CD4-positive, alpha-beta T cell (primary cell): ENCODE data around the gene AGAP1. TPM values are rescaled to one million over a fixed set of nuclear protein-coding genes. Genes with fewer than 3 reads are reported as not detected.

Experiments
- ATAC-seq: fragments of 200-7000 bp; cut with Tn5 transposase; one replicate; pipeline ENCODE4 v1.10.0; 2022; ENCODE audit warnings: mild to moderate bottlenecking; ENCODE audit not compliant: poor library complexity
- CTCF ChIA-PET: fragments of 350-600 bp; sonication (Branson Sonifier 250); formaldehyde crosslinking; loops from one replicate; lab custom pipeline; 2021; ENCODE audit warnings: antibody characterized with exemption, inconsistent platforms; lab: Charles Lee
- POLR2A ChIA-PET: fragments of 350-600 bp; sonication (Branson Sonifier 250); formaldehyde crosslinking; loops from one replicate; lab custom pipeline; 2021; ENCODE audit warnings: antibody characterized with exemption, inconsistent platforms; lab: Charles Lee
- DNase-seq, 14 experiments: peaks; one replicate each; pipeline ENCODE4 v3.0.0-alpha.2; 2013 to 2020; ENCODE audit warnings: mixed read lengths in 2 of 14
- H3K27ac ChIP-seq, 2 donors: one replicate each; pipeline versions ENCODE4 v1.5.1 to v1.7.0; 2013; ENCODE audit warnings: low read length in 2 of 2, low read depth in 1 of 2, mild to moderate bottlenecking in 1 of 2
- H3K27me3 ChIP-seq, 2 experiments: 1 replicate in 1 of 2; 2 replicates in 1 of 2; pipeline versions ENCODE4 v1.6.1 to v1.7.0; 2013; ENCODE audit warnings: low read length in 2 of 2, control low read depth in 1 of 2, mild to moderate bottlenecking in 1 of 2, moderate library complexity in 1 of 2; ENCODE audit not compliant: insufficient read depth in 2 of 2, control insufficient read depth in 1 of 2
- H3K36me3 ChIP-seq: one replicate; pipeline ENCODE4 v1.6.1; 2013; ENCODE audit warnings: low read length, control low read depth; ENCODE audit not compliant: insufficient read depth
- H3K4me1 ChIP-seq: one replicate; pipeline ENCODE4 v1.6.1; 2013; ENCODE audit warnings: low read length, control low read depth; ENCODE audit not compliant: insufficient read depth
- H3K4me3 ChIP-seq: one replicate; pipeline ENCODE4 v1.5.1; 2013; ENCODE audit warnings: mild to moderate bottlenecking, low read length, moderate library complexity
- H3K9me3 ChIP-seq, 2 experiments: 1 replicate in 1 of 2; 2 replicates in 1 of 2; pipeline versions ENCODE4 v1.6.1 to v1.7.0; 2013; ENCODE audit warnings: low read length in 2 of 2, mild to moderate bottlenecking in 2 of 2, control low read depth in 1 of 2, moderate library complexity in 1 of 2; ENCODE audit not compliant: control insufficient read depth in 1 of 2, insufficient read depth in 1 of 2
- H3K27ac Mint-ChIP-seq: one replicate; pipeline ENCODE4 v1.8.0; 2020; ENCODE audit warnings: mixed read lengths
- H3K27me3 Mint-ChIP-seq: one replicate; pipeline ENCODE4 v1.8.0; 2021; ENCODE audit warnings: mixed read lengths
- H3K36me3 Mint-ChIP-seq: one replicate; pipeline ENCODE4 v1.8.0; 2021; ENCODE audit warnings: low read depth, mixed read lengths
- H3K4me1 Mint-ChIP-seq: one replicate; pipeline ENCODE4 v1.8.0; 2021; ENCODE audit warnings: low read depth, mixed read lengths
- H3K4me3 Mint-ChIP-seq: one replicate; pipeline ENCODE4 v1.8.0; 2020; ENCODE audit warnings: mild to moderate bottlenecking, mixed read lengths
- H3K9me3 Mint-ChIP-seq: one replicate; pipeline ENCODE4 v1.8.0; 2020; ENCODE audit warnings: mixed read lengths
- intact Hi-C, 2 experiments: fragments of 100-400 bp; cut with DNase I in 1 of 2; cut with micrococcal nuclease in 1 of 2; formaldehyde crosslinking; loops; one replicate each; pipeline versions ENCODE4 v1.15.1 to v1.9.0; 2023 to 2025; cut with DNase I, micrococcal nuclease
- total RNA-seq, 174 experiments: library from RNA in 2 of 174; stranded (reverse) in 2 of 174; gene quantifications; one replicate each; pipeline ENCODE4 v1.2.3 and lab custom pipeline; 2021 to 2026
- TF ChIP-seq, protein P1 (sequence below): fragments of 200-600 bp; IDR thresholded peaks from one replicate; pipeline ENCODE4 v1.8.0; 2022; ENCODE audit warnings: antibody characterized with exemption, mild to moderate bottlenecking

AGAP1 gene
- total RNA-seq, 2 experiments from 2014 or later: 2.6 to 3.1 TPM

DNA sequence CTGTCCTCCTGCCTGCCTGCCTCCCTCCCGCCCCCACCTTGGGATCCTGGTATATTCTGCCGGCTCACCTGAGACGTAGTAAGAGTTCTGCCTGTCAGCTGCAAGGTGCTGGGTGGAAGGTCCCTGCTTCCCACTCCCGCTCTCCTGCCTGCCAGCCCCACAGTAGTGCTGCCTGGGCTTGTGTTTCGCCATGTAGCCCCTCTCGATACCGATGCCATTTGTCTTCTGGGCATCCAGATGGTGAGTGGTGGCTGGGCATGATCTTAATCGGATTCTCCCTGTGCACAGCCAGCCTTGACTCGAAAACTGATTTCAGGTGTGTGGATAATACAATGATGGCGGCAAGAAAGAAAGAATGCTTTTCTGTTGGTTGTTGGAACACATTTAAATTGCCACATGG, 184.9 kb downstream of the AGAP1 start:
- no peak overlapping the region for H3K4me3 ChIP-seq
- H3K4me1 ChIP-seq: no peaks in the 10 kb centered on the region
- POLR2A ChIA-PET: no interaction called here
- no peaks in the 10 kb centered on the region for H3K9me3 ChIP-seq
- Mint-ChIP-seq H3K27ac (no peak overlapping the region), H3K9me3 (no peaks in the 10 kb centered on the region), H3K36me3 (no peaks in the 10 kb centered on the region), H3K4me1 (no peaks in the 10 kb centered on the region), H3K4me3 (no peak overlapping the region), H3K27me3 (peaks cover 22% of the 10 kb centered on the region)
- H3K36me3 ChIP-seq: no peaks in the 10 kb centered on the region
- intact Hi-C loops: no loop called here
- ATAC-seq: no peak
- H3K27ac ChIP-seq: no peak overlapping the region
- TF ChIP-seq, protein P1, sequence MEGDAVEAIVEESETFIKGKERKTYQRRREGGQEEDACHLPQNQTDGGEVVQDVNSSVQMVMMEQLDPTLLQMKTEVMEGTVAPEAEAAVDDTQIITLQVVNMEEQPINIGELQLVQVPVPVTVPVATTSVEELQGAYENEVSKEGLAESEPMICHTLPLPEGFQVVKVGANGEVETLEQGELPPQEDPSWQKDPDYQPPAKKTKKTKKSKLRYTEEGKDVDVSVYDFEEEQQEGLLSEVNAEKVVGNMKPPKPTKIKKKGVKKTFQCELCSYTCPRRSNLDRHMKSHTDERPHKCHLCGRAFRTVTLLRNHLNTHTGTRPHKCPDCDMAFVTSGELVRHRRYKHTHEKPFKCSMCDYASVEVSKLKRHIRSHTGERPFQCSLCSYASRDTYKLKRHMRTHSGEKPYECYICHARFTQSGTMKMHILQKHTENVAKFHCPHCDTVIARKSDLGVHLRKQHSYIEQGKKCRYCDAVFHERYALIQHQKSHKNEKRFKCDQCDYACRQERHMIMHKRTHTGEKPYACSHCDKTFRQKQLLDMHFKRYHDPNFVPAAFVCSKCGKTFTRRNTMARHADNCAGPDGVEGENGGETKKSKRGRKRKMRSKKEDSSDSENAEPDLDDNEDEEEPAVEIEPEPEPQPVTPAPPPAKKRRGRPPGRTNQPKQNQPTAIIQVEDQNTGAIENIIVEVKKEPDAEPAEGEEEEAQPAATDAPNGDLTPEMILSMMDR: no peak
- peaks cover 0 to 7% of the 10 kb centered on the region in 2 experiments for H3K27me3 ChIP-seq
- CTCF ChIA-PET: no interaction called here
- DNase-seq: no peak

GRCh38 chr2:235679471-235679870, 185.6 kb downstream of the AGAP1 start:
- no peaks in the 10 kb centered on the region for H3K9me3 Mint-ChIP-seq
- no peaks in the 10 kb centered on the region for H3K36me3 ChIP-seq
- ATAC-seq (no peak), DNase-seq (no peak)
- H3K36me3 Mint-ChIP-seq: no peaks in the 10 kb centered on the region
- H3K27ac ChIP-seq: no peak overlapping the region
- H3K27ac Mint-ChIP-seq: no peak overlapping the region
- no peak overlapping the region for H3K4me3 ChIP-seq
- CTCF ChIA-PET: no interaction called here
- H3K4me1 Mint-ChIP-seq: no peaks in the 10 kb centered on the region
- H3K27me3 ChIP-seq: no peaks in the 10 kb centered on the region
- no peaks in the 10 kb centered on the region for H3K4me1 ChIP-seq
- H3K27me3 Mint-ChIP-seq: peaks cover 16% of the 10 kb centered on the region
- no peaks in the 10 kb centered on the region for H3K9me3 ChIP-seq
- POLR2A ChIA-PET: no interaction called here
- intact Hi-C loops: no loop called here
- H3K4me3 Mint-ChIP-seq: no peak overlapping the region
- TF ChIP-seq, protein P1: no peak

DNA sequence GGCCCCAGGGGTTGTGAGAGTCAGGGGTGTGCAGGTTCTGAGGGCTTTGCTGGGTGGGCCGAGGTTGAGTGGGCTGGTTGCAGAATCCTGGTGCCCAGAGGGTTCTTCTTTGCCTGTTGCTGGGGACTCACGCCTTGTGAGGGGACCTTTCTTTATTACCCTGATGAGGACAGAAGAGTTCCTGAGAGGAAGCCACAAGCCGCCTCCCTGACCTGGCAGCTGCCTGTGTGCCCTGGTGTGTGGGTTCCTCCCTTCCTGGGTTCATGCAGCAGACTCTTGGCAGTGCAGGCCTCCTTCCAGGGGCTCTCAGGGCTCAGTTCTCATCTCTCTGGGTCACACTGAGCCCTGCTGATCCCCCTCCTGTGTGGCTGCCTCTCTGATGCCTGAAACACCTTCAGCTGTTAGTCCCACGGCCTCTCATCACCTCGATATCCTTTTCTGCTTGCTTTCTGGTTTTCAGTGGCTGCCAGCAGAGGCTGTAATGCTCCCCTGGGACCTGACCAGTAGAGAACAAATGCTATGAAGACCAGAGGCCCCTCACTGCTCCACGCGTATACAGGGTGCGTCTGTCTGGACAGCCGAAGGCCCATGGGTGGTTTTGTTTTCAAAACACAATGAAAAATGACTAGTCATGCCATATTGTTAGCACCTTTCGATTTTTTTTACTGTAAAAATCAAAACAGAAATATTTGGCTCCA, 191.3 kb downstream of the AGAP1 start:
- Histone ChIP-seq H3K4me3 (no peak overlapping the region), H3K36me3 (no peaks in the 10 kb centered on the region), H3K27me3 (no peaks in the 10 kb centered on the region), H3K9me3 (no peaks in the 10 kb centered on the region), H3K4me1 (peaks cover 6% of the 10 kb centered on the region), H3K27ac (no peak overlapping the region)
- TF ChIP-seq, protein P1: no peak
- no peaks in the 10 kb centered on the region for H3K9me3 Mint-ChIP-seq
- intact Hi-C loops: no loop called here
- peaks cover 10% of the 10 kb centered on the region for H3K27me3 Mint-ChIP-seq
- ChIA-PET CTCF (no interaction called here), POLR2A (no interaction called here)
- peak in 3 of 14 experiments; percentile 8 to 37 (median 18) for DNase-seq
- no peak for ATAC-seq
- no peak overlapping the region for H3K4me3 Mint-ChIP-seq
- no peaks in the 10 kb centered on the region for H3K36me3 Mint-ChIP-seq
- no peaks in the 10 kb centered on the region for H3K4me1 Mint-ChIP-seq
- no peak overlapping the region for H3K27ac Mint-ChIP-seq
